Measurements from ENCODE around the gene ZCCHC9.

GRCh38 chr5:81344736-81345135, 43.3 kb downstream of the ZCCHC9 start:
- no peak for TF ChIP-seq CTCF (IDR thresholded peaks at IDR 0.05)
- no peak for TF ChIP-seq EZH2 (IDR thresholded peaks at IDR 0.05; ENCODE audit: borderline replicate concordance, insufficient read depth, low read depth, low read length, poor library complexity, severe bottlenecking)

All from B cell (primary cell).